ENCODE data around the gene CDPF1. TPM values are rescaled to one million over a fixed set of nuclear protein-coding genes. Genes with fewer than 3 reads are reported as not detected.

CDPF1 gene
- total RNA-seq, 3 donors from 2014 or later: 6.6 to 10.4 (median 6.7) TPM

- no peaks in the 10 kb centered on the region for H3K9me3 ChIP-seq
- intact Hi-C loops (cut with DNase I, micrococcal nuclease): no loop called here
- TF ChIP-seq CTCF (IDR thresholded peaks at IDR 0.05): no peak
- no peaks in the 10 kb centered on the region for H3K36me3 ChIP-seq (ENCODE audit: low read depth)
- no peak overlapping the region for H3K4me3 ChIP-seq
- peaks cover 11% of the 10 kb centered on the region for H3K4me1 ChIP-seq (ENCODE audit: low read depth)
- ATAC-seq (no peak), DNase-seq (no peak)
Measured at GRCh38 chr22:46251816-46252380, 1.8 kb upstream of the CDPF1 start.

GRCh38 chr22:46251266-46251665 lies 1.2 kb upstream of the CDPF1 start:
- Histone ChIP-seq H3K36me3 (ENCODE audit: low read depth) (no peaks in the 10 kb centered on the region), H3K4me3 (no peak overlapping the region), H3K4me1 (ENCODE audit: low read depth) (peaks cover 11% of the 10 kb centered on the region), H3K9me3 (no peaks in the 10 kb centered on the region)
- TF ChIP-seq CTCF (IDR thresholded peaks at IDR 0.05): no peak
- no peak for DNase-seq
- intact Hi-C loops (cut with DNase I, micrococcal nuclease): no loop called here
- no peak for ATAC-seq

- Histone ChIP-seq H3K4me1 (ENCODE audit: low read depth) (peaks cover 11% of the 10 kb centered on the region), H3K4me3 (peak overlapping the region; percentile 54), H3K9me3 (no peaks in the 10 kb centered on the region), H3K36me3 (ENCODE audit: low read depth) (no peaks in the 10 kb centered on the region)
- DNase-seq (peak in 1 of 3 donors; percentile 29), ATAC-seq (peak; percentile 41)
- intact Hi-C loops (cut with DNase I, micrococcal nuclease): no loop called here
- no peak for TF ChIP-seq CTCF (IDR thresholded peaks at IDR 0.05)
Measured at GRCh38 chr22:46250783-46251125, 661 bp upstream of the CDPF1 start.

GRCh38 chr22:46247443-46247975 lies 2.6 kb downstream of the CDPF1 start:
- no peaks in the 10 kb centered on the region for H3K9me3 ChIP-seq
- peaks cover 11% of the 10 kb centered on the region for H3K4me1 ChIP-seq (ENCODE audit: low read depth)
- TF ChIP-seq CTCF (IDR thresholded peaks at IDR 0.05): no peak
- intact Hi-C loops (cut with DNase I, micrococcal nuclease): no loop called here
- H3K36me3 ChIP-seq (ENCODE audit: low read depth): no peaks in the 10 kb centered on the region
- no peak for ATAC-seq
- DNase-seq: no peak
- no peak overlapping the region for H3K4me3 ChIP-seq

GRCh38 chr22:46246178-46246577 lies 3.9 kb downstream of the CDPF1 start:
- DNase-seq: no peak
- ATAC-seq: no peak
- H3K36me3 ChIP-seq (ENCODE audit: low read depth): no peaks in the 10 kb centered on the region
- intact Hi-C loops (cut with DNase I, micrococcal nuclease): no loop called here
- no peaks in the 10 kb centered on the region for H3K9me3 ChIP-seq
- H3K4me3 ChIP-seq: no peak overlapping the region
- H3K4me1 ChIP-seq (ENCODE audit: low read depth): peaks cover 9% of the 10 kb centered on the region
- TF ChIP-seq CTCF (IDR thresholded peaks at IDR 0.05): no peak

GRCh38 chr22:46245511-46245910 lies 4.6 kb downstream of the CDPF1 start:
- ATAC-seq: no peak

More at GRCh38 chr22:46245511-46245910, 4.6 kb downstream of the CDPF1 start:
- TF ChIP-seq CTCF (IDR thresholded peaks at IDR 0.05): no peak
- intact Hi-C loops (cut with DNase I, micrococcal nuclease): no loop called here
- Histone ChIP-seq H3K36me3 (ENCODE audit: low read depth) (no peaks in the 10 kb centered on the region), H3K9me3 (no peaks in the 10 kb centered on the region), H3K4me3 (no peak overlapping the region), H3K4me1 (ENCODE audit: low read depth) (peaks cover 5% of the 10 kb centered on the region)
- DNase-seq: peak in 1 of 3 donors; percentile 56

Data from mucosa of descending colon (tissue), 3 donors.